HCT116 (cell line): Measurements from ENCODE around the gene ESPNL. TPM values are rescaled to one million over a fixed set of nuclear protein-coding genes. Genes with fewer than 3 reads are reported as not detected.

Experiments used
- ATAC-seq: fragments of 200-7000 bp; cut with Tn5 transposase; 2 replicates; pipeline ENCODE4 v1.9.1; 2020; ENCODE audit warnings: mild to moderate bottlenecking, moderate library complexity
- BruUV-seq: library from RNA; stranded (reverse); fragments of 400-500 nt; replicated peaks from 2 replicates; lab custom pipeline; 2021; lab: Mats Ljungman, UMichigan
- CTCF ChIA-PET: fragments of 300-600 bp; sonication (Branson Sonifier 250); formaldehyde crosslinking; loops from one replicate; lab custom pipeline; 2021; ENCODE audit warnings: antibody characterized with exemption; lab: Charles Lee
- POLR2A ChIA-PET: fragments of 300-600, 350-600 bp; sonication (Branson Sonifier 250); formaldehyde crosslinking; loops from one replicate; lab custom pipeline; 2021; ENCODE audit warnings: antibody characterized with exemption; lab: Charles Lee
- RAD21 ChIA-PET, 2 experiments: fragments of 300-600 bp; sonication (Branson Sonifier 250); formaldehyde crosslinking; loops; one replicate each; lab custom pipeline; 2023; ENCODE audit warnings: low total read pairs in 2 of 2; ENCODE audit not compliant: uncharacterized antibody in 2 of 2, unreplicated experiment in 2 of 2, low non-redundant PET in 1 of 2; lab: Charles Lee
- DNase-seq: peaks from one replicate; pipeline ENCODE4 v3.0.0-alpha.2; 2010; ENCODE audit warnings: low read depth, low spot score
- H2AFZ ChIP-seq: fragments of 200-600 bp; shearing (Covaris generic), sonication (generic); 2 replicates; pipeline ENCODE4 v1.6.1; 2017; ENCODE audit warnings: low read depth, mixed run types, mixed read lengths, antibody characterized with exemption, low read length; ENCODE audit not compliant: poor library complexity, severe bottlenecking
- H3K27ac ChIP-seq: 2 replicates; pipeline ENCODE4 v1.5.1; 2012; ENCODE audit warnings: low read depth, low read length
- H3K27me3 ChIP-seq: fragments of 200-600 bp; sonication (generic); 2 replicates; pipeline ENCODE4 v1.6.1; 2016; ENCODE audit warnings: mixed run types, low read length, mixed read lengths; ENCODE audit not compliant: insufficient read depth
- H3K36me3 ChIP-seq, 2 experiments: fragments of 200-500 bp in 1 of 2; fragments of 200-600 bp in 1 of 2; sonication (Bioruptor generic) in 1 of 2; sonication (generic) in 1 of 2; 2 replicates each; pipeline versions ENCODE4 v1.5.1 to v1.6.1; 2014 to 2016; ENCODE audit warnings: low read length in 2 of 2, inconsistent platforms in 1 of 2, mixed read lengths in 1 of 2, mixed run types in 1 of 2; ENCODE audit not compliant: insufficient read depth in 2 of 2, control insufficient read depth in 1 of 2
- H3K4me1 ChIP-seq, 2 experiments: fragments of 200-600 bp in 1 of 2; sonication (generic) in 1 of 2; 2 replicates each; pipeline versions ENCODE4 v1.5.1 to v1.6.1; 2012 to 2017; ENCODE audit warnings: low read length in 2 of 2, inconsistent platforms in 1 of 2, mild to moderate bottlenecking in 1 of 2, mixed read lengths in 1 of 2, mixed run types in 1 of 2, moderate library complexity in 1 of 2; ENCODE audit not compliant: insufficient read depth in 2 of 2, control insufficient read depth in 1 of 2
- H3K4me2 ChIP-seq: fragments of 200-600 bp; sonication (generic); 2 replicates; pipeline ENCODE4 v1.6.1; 2017; ENCODE audit warnings: mixed run types, low read length, mixed read lengths
- H3K4me3 ChIP-seq, 2 experiments: fragments of 200-600 bp in 1 of 2; sonication (generic) in 1 of 2; replicated peaks in 1 of 2; 2 replicates each; pipeline ENCODE4 v1.5.1; 2011 to 2016; ENCODE audit warnings: low read length in 2 of 2, control low read depth in 1 of 2, low read depth in 1 of 2, mild to moderate bottlenecking in 1 of 2, mixed read lengths in 1 of 2, mixed run types in 1 of 2
- H3K79me2 ChIP-seq: fragments of 200-600 bp; sonication (generic); 2 replicates; pipeline ENCODE4 v1.6.1; 2017; ENCODE audit warnings: mild to moderate bottlenecking, mixed run types, low read length, moderate library complexity, mixed read lengths; ENCODE audit not compliant: insufficient read depth
- H3K9ac ChIP-seq: fragments of 200-600 bp; sonication (generic); 2 replicates; pipeline ENCODE4 v1.6.1; 2016; ENCODE audit warnings: low read length, mixed read lengths
- H3K9me2 ChIP-seq: fragments of 200-600 bp; sonication (generic), shearing (Covaris generic); 2 replicates; pipeline ENCODE4 v1.6.1; 2017; ENCODE audit warnings: mixed run types, mild to moderate bottlenecking, moderate library complexity; ENCODE audit not compliant: insufficient read depth
- H3K9me3 ChIP-seq, 2 experiments: fragments of 200-500 bp in 1 of 2; fragments of 200-600 bp in 1 of 2; sonication (Bioruptor generic) in 1 of 2; sonication (generic) in 1 of 2; 2 replicates each; pipeline ENCODE4 v1.6.1; 2014 to 2017; ENCODE audit warnings: low read length in 2 of 2, mixed read lengths in 2 of 2, inconsistent platforms in 1 of 2, low read depth in 1 of 2, mild to moderate bottlenecking in 1 of 2, mixed run types in 1 of 2, moderate library complexity in 1 of 2; ENCODE audit not compliant: control insufficient read depth in 1 of 2, insufficient read depth in 1 of 2
- H4K20me1 ChIP-seq: fragments of 200-600 bp; sonication (generic), shearing (Covaris generic); 2 replicates; pipeline ENCODE4 v1.6.1; 2017; ENCODE audit warnings: mixed run types, mild to moderate bottlenecking, moderate library complexity; ENCODE audit not compliant: insufficient read depth
- CBX3 ChIP-seq: IDR thresholded peaks from 2 replicates; pipeline ENCODE4 v1.6.1; 2012; ENCODE audit warnings: low read depth
- CEBPB ChIP-seq: IDR thresholded peaks from 2 replicates; pipeline ENCODE4 v1.6.1; 2012; ENCODE audit warnings: low read depth
- EGR1 ChIP-seq: IDR thresholded peaks from 2 replicates; pipeline ENCODE4 v1.6.1; 2012; ENCODE audit warnings: low read depth
- ELF1 ChIP-seq: IDR thresholded peaks from 2 replicates; pipeline ENCODE4 v1.6.1; 2012; ENCODE audit warnings: low read depth, borderline replicate concordance
- EZH2 ChIP-seq: fragments of 200-600 bp; sonication (generic); IDR thresholded peaks from 2 replicates; pipeline ENCODE4 v1.6.1; 2017; ENCODE audit warnings: antibody characterized with exemption, mixed run types
- EZH2phosphoT487 ChIP-seq: fragments of 200-600 bp; IDR thresholded peaks from 2 replicates; pipeline ENCODE4 v1.6.1; 2018; ENCODE audit warnings: antibody characterized with exemption, borderline replicate concordance
- FOSL1 ChIP-seq: IDR thresholded peaks from 2 replicates; pipeline ENCODE4 v1.6.1; 2012; ENCODE audit warnings: low read depth
- POLR2A ChIP-seq: IDR thresholded peaks from 2 replicates; pipeline ENCODE4 v1.7.0; 2011; ENCODE audit warnings: borderline replicate concordance; ENCODE audit not compliant: insufficient read depth, insufficient read length; ENCODE audit errors: extremely low read depth
- RAD21 ChIP-seq: IDR thresholded peaks from 2 replicates; pipeline ENCODE4 v1.6.1; 2012; ENCODE audit warnings: low read depth, mild to moderate bottlenecking
- SIN3A ChIP-seq: IDR thresholded peaks from 2 replicates; pipeline ENCODE4 v1.6.1; 2012; ENCODE audit warnings: low read depth
- SP1 ChIP-seq: IDR thresholded peaks from 2 replicates; pipeline ENCODE4 v1.6.1; 2012; ENCODE audit warnings: low read depth
- SRF ChIP-seq: IDR thresholded peaks from 2 replicates; pipeline ENCODE4 v1.6.1; 2012; ENCODE audit warnings: low read depth
- YY1 ChIP-seq: IDR thresholded peaks from 2 replicates; pipeline ENCODE4 v1.6.1; 2011; ENCODE audit warnings: low read length, low read depth, moderate library complexity, mild to moderate bottlenecking; ENCODE audit not compliant: insufficient replicate concordance; ENCODE audit errors: extremely low read depth
- ZFX ChIP-seq: fragments of 450-650 bp; IDR thresholded peaks from 2 replicates; pipeline ENCODE4 v1.6.1; 2017
- ZNF274 ChIP-seq: fragments of 200-500 bp; sonication (Bioruptor generic); IDR thresholded peaks from 2 replicates; pipeline ENCODE4 v1.6.1; 2014; ENCODE audit warnings: mild to moderate bottlenecking, low read depth, low read length, inconsistent platforms
- intact Hi-C: fragments of 100-400 bp; cut with micrococcal nuclease; formaldehyde crosslinking; loops from 2 replicates; pipeline ENCODE4 v1.10.0; 2022
- total RNA-seq: library from RNA; stranded (reverse); gene quantifications from one replicate; pipeline ENCODE4 v1.2.1, GENCODE V29; 2021; ENCODE audit not compliant: unreplicated experiment
- TF ChIP-seq, protein P1 (sequence below): IDR thresholded peaks from 2 replicates; pipeline ENCODE4 v1.6.1; 2012
- TF ChIP-seq, protein P2 (sequence below): IDR thresholded peaks from 2 replicates; pipeline ENCODE4 v1.6.1; 2012
- TF ChIP-seq, protein P3 (sequence below): IDR thresholded peaks from 2 replicates; pipeline ENCODE4 v1.6.1; 2011; ENCODE audit warnings: mild to moderate bottlenecking, low read length, moderate library complexity; ENCODE audit not compliant: insufficient replicate concordance; ENCODE audit errors: extremely low read depth
- TF ChIP-seq, protein P4 (sequence below), 3 experiments: fragments of 200-600 bp in 1 of 3; sonication (generic) in 1 of 3; IDR thresholded peaks in 2 of 3; conservative IDR thresholded peaks in 1 of 3; 2 replicates each; pipeline ENCODE4 v1.5.1; 2012 to 2017; ENCODE audit warnings: low read depth in 2 of 3, low read length in 2 of 3, antibody characterized with exemption in 1 of 3, borderline replicate concordance in 1 of 3, control low read depth in 1 of 3, mild to moderate bottlenecking in 1 of 3, mixed read lengths in 1 of 3, mixed run types in 1 of 3, moderate library complexity in 1 of 3; ENCODE audit not compliant: insufficient read depth in 1 of 3

The ESPNL gene
- total RNA-seq, 1 experiment from 2014 or later, result 0.22 TPM

DNA sequence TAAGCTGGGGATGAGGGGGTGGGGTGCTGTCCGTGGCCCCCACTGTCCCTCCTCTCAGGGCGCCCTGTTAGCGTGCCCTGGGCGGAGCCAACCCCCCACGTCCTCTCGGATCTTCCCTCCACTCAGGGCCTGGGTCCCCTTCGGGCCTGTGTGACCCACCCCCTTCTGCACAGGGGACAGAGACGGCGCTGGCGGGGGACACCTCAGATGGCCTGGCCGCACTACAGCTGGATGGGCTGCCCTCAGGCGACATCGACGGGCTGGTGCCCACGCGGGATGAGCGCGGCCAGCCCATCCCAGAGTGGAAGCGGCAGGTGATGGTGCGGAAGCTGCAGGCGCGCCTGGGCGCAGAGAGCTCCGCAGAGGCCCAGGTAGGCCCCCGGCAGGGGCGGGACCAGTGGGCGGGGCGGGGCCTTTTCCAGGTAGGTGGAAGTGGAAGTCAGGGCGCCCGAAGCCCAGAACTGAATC lies 28.4 kb downstream of the ESPNL start:
- H2AFZ ChIP-seq, result no peak overlapping the region
- H3K9me2 ChIP-seq, result no peaks in the 10 kb centered on the region
- DNase-seq (no peak), ATAC-seq (no peak)
- BruUV-seq, result no TSS peak
- H3K4me2 ChIP-seq, result no peak overlapping the region
- RAD21 ChIA-PET, result no interaction called here
- no peaks in the 10 kb centered on the region for H3K79me2 ChIP-seq
- TF ChIP-seq, protein P1, sequence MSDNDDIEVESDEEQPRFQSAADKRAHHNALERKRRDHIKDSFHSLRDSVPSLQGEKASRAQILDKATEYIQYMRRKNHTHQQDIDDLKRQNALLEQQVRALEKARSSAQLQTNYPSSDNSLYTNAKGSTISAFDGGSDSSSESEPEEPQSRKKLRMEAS, result no peak
- TF ChIP-seq ELF1, result no peak
- TF ChIP-seq, protein P2, sequence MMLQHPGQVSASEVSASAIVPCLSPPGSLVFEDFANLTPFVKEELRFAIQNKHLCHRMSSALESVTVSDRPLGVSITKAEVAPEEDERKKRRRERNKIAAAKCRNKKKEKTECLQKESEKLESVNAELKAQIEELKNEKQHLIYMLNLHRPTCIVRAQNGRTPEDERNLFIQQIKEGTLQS, result no peak
- no peak for TF ChIP-seq YY1
- TF ChIP-seq CBX3, result no peak
- TF ChIP-seq, protein P3, sequence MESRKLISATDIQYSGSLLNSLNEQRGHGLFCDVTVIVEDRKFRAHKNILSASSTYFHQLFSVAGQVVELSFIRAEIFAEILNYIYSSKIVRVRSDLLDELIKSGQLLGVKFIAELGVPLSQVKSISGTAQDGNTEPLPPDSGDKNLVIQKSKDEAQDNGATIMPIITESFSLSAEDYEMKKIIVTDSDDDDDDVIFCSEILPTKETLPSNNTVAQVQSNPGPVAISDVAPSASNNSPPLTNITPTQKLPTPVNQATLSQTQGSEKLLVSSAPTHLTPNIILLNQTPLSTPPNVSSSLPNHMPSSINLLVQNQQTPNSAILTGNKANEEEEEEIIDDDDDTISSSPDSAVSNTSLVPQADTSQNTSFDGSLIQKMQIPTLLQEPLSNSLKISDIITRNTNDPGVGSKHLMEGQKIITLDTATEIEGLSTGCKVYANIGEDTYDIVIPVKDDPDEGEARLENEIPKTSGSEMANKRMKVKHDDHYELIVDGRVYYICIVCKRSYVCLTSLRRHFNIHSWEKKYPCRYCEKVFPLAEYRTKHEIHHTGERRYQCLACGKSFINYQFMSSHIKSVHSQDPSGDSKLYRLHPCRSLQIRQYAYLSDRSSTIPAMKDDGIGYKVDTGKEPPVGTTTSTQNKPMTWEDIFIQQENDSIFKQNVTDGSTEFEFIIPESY, result no peak
- TF ChIP-seq CEBPB, result no peak
- no peak for TF ChIP-seq POLR2A
- TF ChIP-seq ZFX, result no peak
- TF ChIP-seq, protein P4, sequence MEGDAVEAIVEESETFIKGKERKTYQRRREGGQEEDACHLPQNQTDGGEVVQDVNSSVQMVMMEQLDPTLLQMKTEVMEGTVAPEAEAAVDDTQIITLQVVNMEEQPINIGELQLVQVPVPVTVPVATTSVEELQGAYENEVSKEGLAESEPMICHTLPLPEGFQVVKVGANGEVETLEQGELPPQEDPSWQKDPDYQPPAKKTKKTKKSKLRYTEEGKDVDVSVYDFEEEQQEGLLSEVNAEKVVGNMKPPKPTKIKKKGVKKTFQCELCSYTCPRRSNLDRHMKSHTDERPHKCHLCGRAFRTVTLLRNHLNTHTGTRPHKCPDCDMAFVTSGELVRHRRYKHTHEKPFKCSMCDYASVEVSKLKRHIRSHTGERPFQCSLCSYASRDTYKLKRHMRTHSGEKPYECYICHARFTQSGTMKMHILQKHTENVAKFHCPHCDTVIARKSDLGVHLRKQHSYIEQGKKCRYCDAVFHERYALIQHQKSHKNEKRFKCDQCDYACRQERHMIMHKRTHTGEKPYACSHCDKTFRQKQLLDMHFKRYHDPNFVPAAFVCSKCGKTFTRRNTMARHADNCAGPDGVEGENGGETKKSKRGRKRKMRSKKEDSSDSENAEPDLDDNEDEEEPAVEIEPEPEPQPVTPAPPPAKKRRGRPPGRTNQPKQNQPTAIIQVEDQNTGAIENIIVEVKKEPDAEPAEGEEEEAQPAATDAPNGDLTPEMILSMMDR (IDR thresholded peaks at IDR 0.05 in 2 of 3, conservative IDR thresholded peaks at IDR 0.05 in 1 of 3; ENCODE audit: borderline replicate concordance in 1 of 3, insufficient read depth in 1 of 3, low read depth in 2 of 3, low read length in 2 of 3), result no peak
- no peak for TF ChIP-seq SRF
- TF ChIP-seq SIN3A, result no peak
- no peak for TF ChIP-seq RAD21
- no peak for TF ChIP-seq SP1
- no peak for TF ChIP-seq EZH2
- no peak for TF ChIP-seq ZNF274
- no peak for TF ChIP-seq EGR1
- no peak for TF ChIP-seq FOSL1
- no peak for TF ChIP-seq EZH2phosphoT487
- no peaks in the 10 kb centered on the region for H3K4me1 ChIP-seq
- H3K27me3 ChIP-seq, result no peaks in the 10 kb centered on the region
- no peak overlapping the region for H3K27ac ChIP-seq
- no peak overlapping the region for H3K9ac ChIP-seq
- no peaks in the 10 kb centered on the region for H3K36me3 ChIP-seq
- no peaks in the 10 kb centered on the region for H4K20me1 ChIP-seq
- POLR2A ChIA-PET, result no interaction called here
- H3K4me3 ChIP-seq, result no peak overlapping the region
- peaks cover 0 to 10% of the 10 kb centered on the region in 2 experiments; a peak in 1 of 4 replicates for H3K9me3 ChIP-seq
- CTCF ChIA-PET, result no interaction called here
- intact Hi-C loops, result no loop called here
